A549 (cell line): ENCODE measurements around the gene SPCS3. TPM values are rescaled to one million over a fixed set of nuclear protein-coding genes. Genes with fewer than 3 reads are reported as not detected.
A peak's percentile ranks its signal among the peaks of the same experiment; 100 is the strongest.

Experiments used
- ATAC-seq, 2 experiments: fragments of 200-7000 bp in 1 of 2; fragments of >200 bp in 1 of 2; cut with Nextera tagmentation in 1 of 2; cut with Tn5 transposase in 1 of 2; 3 replicates each; pipeline versions ENCODE4 v1.8.0 to v1.9.1; 2018 to 2020; ENCODE audit warnings: mild to moderate bottlenecking in 1 of 2, moderate library complexity in 1 of 2
- CTCF ChIA-PET: fragments of 300-600 bp; sonication (Branson Sonifier 250); formaldehyde crosslinking; extraction: SDS; loops from one replicate; lab custom pipeline; 2021; ENCODE audit warnings: antibody characterized with exemption, inconsistent platforms; lab: Yijun Ruan, JAX
- POLR2A ChIA-PET: fragments of 350-600 bp; formaldehyde crosslinking; extraction: SDS; loops from one replicate; lab custom pipeline; 2021; ENCODE audit warnings: antibody characterized with exemption, inconsistent platforms; lab: Yijun Ruan, JAX
- DNase-seq, 2 experiments: peaks; one replicate each; pipeline versions ENCODE4 v3.0.0 to v3.0.0-alpha.2; 2011 to 2016; ENCODE audit warnings: low read depth in 1 of 2, low spot score in 1 of 2
- FAIRE-seq: peaks from 2 replicates; lab custom pipeline; 2011; peaks lifted over from hg19 to GRCh38; lab: Jason Lieb, UNC
- H3K27ac ChIP-seq, 2 experiments: fragments of >200 bp; sonication (Bioruptor Twin); formaldehyde crosslinking; 3 replicates each; pipeline ENCODE4 v1.5.1; 2016 to 2017
- H3K4me1 ChIP-seq: fragments of >200 bp; sonication (Bioruptor Twin); formaldehyde crosslinking; 3 replicates; pipeline ENCODE4 v1.6.1; 2016
- H3K4me2 ChIP-seq: fragments of >200 bp; sonication (Bioruptor Twin); formaldehyde crosslinking; 3 replicates; pipeline ENCODE4 v1.6.1; 2016
- H3K4me3 ChIP-seq: fragments of >200 bp; sonication (Bioruptor Twin); formaldehyde crosslinking; 3 replicates; pipeline ENCODE4 v1.5.1; 2016
- H3K9me3 ChIP-seq: fragments of >200 bp; sonication (Bioruptor Twin); formaldehyde crosslinking; 3 replicates; pipeline ENCODE4 v1.6.1; 2016
- BCL3 ChIP-seq: fragments of >200 bp; sonication (Bioruptor Twin); formaldehyde crosslinking; IDR thresholded peaks from 3 replicates; pipeline ENCODE4 v1.6.1; 2016
- BHLHE40 ChIP-seq: IDR thresholded peaks from 2 replicates; pipeline ENCODE4 v1.6.1; 2012; ENCODE audit warnings: low read depth, low read length, inconsistent platforms
- CBX2 ChIP-seq: fragments of 200-600 bp; sonication (generic); IDR thresholded peaks from 2 replicates; pipeline ENCODE4 v1.6.1; 2016; ENCODE audit warnings: low read depth, mild to moderate bottlenecking, borderline replicate concordance
- CBX8 ChIP-seq: fragments of 200-600 bp; sonication (generic); IDR thresholded peaks from 2 replicates; pipeline ENCODE4 v1.6.1; 2016
- CEBPB ChIP-seq, 2 experiments: fragments of >200 bp in 1 of 2; sonication (Bioruptor Twin) in 1 of 2; formaldehyde crosslinking in 1 of 2; IDR thresholded peaks; 2 replicates each; pipeline ENCODE4 v1.6.1; 2012 to 2016
- CHD2 ChIP-seq: fragments of 150-350 bp; IDR thresholded peaks from 2 replicates; pipeline ENCODE4 v1.6.1; 2014; ENCODE audit warnings: low read length; ENCODE audit not compliant: partially characterized antibody
- E2F6 ChIP-seq: IDR thresholded peaks from 2 replicates; pipeline ENCODE4 v1.6.1; 2012; ENCODE audit warnings: low read depth, borderline replicate concordance
- EP300 ChIP-seq, 2 experiments: fragments of >200 bp; sonication (Bioruptor Twin); formaldehyde crosslinking; IDR thresholded peaks; 2 replicates in 1 of 2; 3 replicates in 1 of 2; pipeline ENCODE4 v1.6.1; 2016 to 2017
- FOSL2 ChIP-seq, 2 experiments: fragments of 450-650 bp in 1 of 2; fragments of >200 bp in 1 of 2; sonication (Bioruptor Twin) in 1 of 2; formaldehyde crosslinking; IDR thresholded peaks; 2 replicates each; pipeline versions ENCODE4 v1.5.0 to v1.6.1; 2016 to 2020; ENCODE audit warnings: mild to moderate bottlenecking in 1 of 2, moderate library complexity in 1 of 2
- GATA3 ChIP-seq: IDR thresholded peaks from 2 replicates; pipeline ENCODE4 v1.6.1; 2012; ENCODE audit warnings: borderline replicate concordance
- HDAC2 ChIP-seq: fragments of 200-600 bp; sonication (generic); IDR thresholded peaks from 2 replicates; pipeline ENCODE4 v1.6.1; 2016
- HOXB5 ChIP-seq: fragments of 250-450 bp; sonication (Bioruptor Pico); IDR thresholded peaks from 2 replicates; pipeline ENCODE4 v1.5.0; 2020; ENCODE audit warnings: mild to moderate bottlenecking, moderate library complexity
- JUN ChIP-seq, 2 experiments: fragments of >200 bp; sonication (Bioruptor Twin); formaldehyde crosslinking; IDR thresholded peaks; 2 replicates in 1 of 2; 3 replicates in 1 of 2; pipeline ENCODE4 v1.6.1; 2016 to 2017
- JUNB ChIP-seq: fragments of >200 bp; sonication (Bioruptor Twin); formaldehyde crosslinking; IDR thresholded peaks from 2 replicates; pipeline ENCODE4 v1.6.1; 2016
- KDM5A ChIP-seq: fragments of 200-600 bp; sonication (generic); IDR thresholded peaks from 2 replicates; pipeline ENCODE4 v1.6.1; 2016; ENCODE audit warnings: antibody characterized with exemption, mild to moderate bottlenecking
- MAFK ChIP-seq: fragments of 450-650 bp; IDR thresholded peaks from 2 replicates; pipeline ENCODE4 v1.6.1; 2014; ENCODE audit not compliant: partially characterized antibody
- PHF8 ChIP-seq: fragments of 200-600 bp; sonication (generic); IDR thresholded peaks from 2 replicates; pipeline ENCODE4 v1.6.1; 2016; ENCODE audit warnings: low read depth, mild to moderate bottlenecking, antibody characterized with exemption, moderate library complexity, borderline replicate concordance
- RAD21 ChIP-seq, 2 experiments: fragments of >200 bp in 1 of 2; sonication (Bioruptor Twin) in 1 of 2; formaldehyde crosslinking in 1 of 2; IDR thresholded peaks in 1 of 2; conservative IDR thresholded peaks in 1 of 2; 2 replicates in 1 of 2; 3 replicates in 1 of 2; pipeline ENCODE4 v1.6.1; 2012 to 2018; ENCODE audit warnings: inconsistent platforms in 1 of 2
- RARB ChIP-seq: fragments of 250-450 bp; sonication (Bioruptor Pico); IDR thresholded peaks from 2 replicates; pipeline ENCODE4 v1.8.0; 2021; ENCODE audit warnings: mild to moderate bottlenecking, moderate library complexity
- RCOR1 ChIP-seq: fragments of 150-350 bp; IDR thresholded peaks from 2 replicates; pipeline ENCODE4 v1.6.1; 2014; ENCODE audit warnings: antibody characterized with exemption, low read length, low read depth
- REST ChIP-seq: fragments of 200-600 bp; sonication (generic); IDR thresholded peaks from 2 replicates; pipeline ENCODE4 v1.6.1; 2016; ENCODE audit warnings: antibody characterized with exemption, mild to moderate bottlenecking, moderate library complexity
- RNF2 ChIP-seq: fragments of 200-600 bp; sonication (generic); IDR thresholded peaks from 2 replicates; pipeline ENCODE4 v1.6.1; 2016; ENCODE audit warnings: low read depth, mild to moderate bottlenecking, antibody characterized with exemption, moderate library complexity, borderline replicate concordance
- SMC3 ChIP-seq: fragments of >200 bp; sonication (Bioruptor Twin); formaldehyde crosslinking; IDR thresholded peaks from 3 replicates; pipeline ENCODE4 v1.6.1; 2018; ENCODE audit warnings: inconsistent platforms
- TP53 ChIP-seq: fragments of 250-450 bp; sonication (Bioruptor Pico); IDR thresholded peaks from 2 replicates; pipeline ENCODE4 v1.5.0; 2021; ENCODE audit warnings: mild to moderate bottlenecking, moderate library complexity
- ZSCAN20 ChIP-seq: fragments of 250-450 bp; sonication (Bioruptor Pico); IDR thresholded peaks from 2 replicates; pipeline ENCODE4 v1.8.0; 2022; ENCODE audit warnings: mild to moderate bottlenecking, moderate library complexity
- WGBS: methylation state at CpG from one replicate; pipeline ENCODE4 v1.1.6; 2017; ENCODE audit errors: missing lambda C conversion rate; 5-methylcytosine and 5-hydroxymethylcytosine counted together
- polyA plus RNA-seq, 4 experiments: library from polyadenylated mRNA; depleted of rRNA in 3 of 4; stranded (reverse); fragments of >200 nt; fragmentation: RNase III in 1 of 4; extraction: RNeasy Plus Mini Kit Qiagen cat#74134 plus additional on column Dnase treatment in 1 of 4; gene quantifications; 2 replicates in 3 of 4; 3 replicates in 1 of 4; pipeline ENCODE4 v1.2.3, GENCODE V29; 2011 to 2017
- TF ChIP-seq, protein P1 (sequence below): IDR thresholded peaks from 2 replicates; pipeline ENCODE4 v1.6.1; 2012
- TF ChIP-seq, protein P2 (sequence below): fragments of >200 bp; sonication (Bioruptor Twin); formaldehyde crosslinking; IDR thresholded peaks from 2 replicates; pipeline ENCODE4 v1.6.1; 2016

Gene SPCS3
- polyA plus RNA-seq, 2 of the 4 experiments (the other 2 are of a cell fraction): 33.2 to 44.5 TPM

DNA sequence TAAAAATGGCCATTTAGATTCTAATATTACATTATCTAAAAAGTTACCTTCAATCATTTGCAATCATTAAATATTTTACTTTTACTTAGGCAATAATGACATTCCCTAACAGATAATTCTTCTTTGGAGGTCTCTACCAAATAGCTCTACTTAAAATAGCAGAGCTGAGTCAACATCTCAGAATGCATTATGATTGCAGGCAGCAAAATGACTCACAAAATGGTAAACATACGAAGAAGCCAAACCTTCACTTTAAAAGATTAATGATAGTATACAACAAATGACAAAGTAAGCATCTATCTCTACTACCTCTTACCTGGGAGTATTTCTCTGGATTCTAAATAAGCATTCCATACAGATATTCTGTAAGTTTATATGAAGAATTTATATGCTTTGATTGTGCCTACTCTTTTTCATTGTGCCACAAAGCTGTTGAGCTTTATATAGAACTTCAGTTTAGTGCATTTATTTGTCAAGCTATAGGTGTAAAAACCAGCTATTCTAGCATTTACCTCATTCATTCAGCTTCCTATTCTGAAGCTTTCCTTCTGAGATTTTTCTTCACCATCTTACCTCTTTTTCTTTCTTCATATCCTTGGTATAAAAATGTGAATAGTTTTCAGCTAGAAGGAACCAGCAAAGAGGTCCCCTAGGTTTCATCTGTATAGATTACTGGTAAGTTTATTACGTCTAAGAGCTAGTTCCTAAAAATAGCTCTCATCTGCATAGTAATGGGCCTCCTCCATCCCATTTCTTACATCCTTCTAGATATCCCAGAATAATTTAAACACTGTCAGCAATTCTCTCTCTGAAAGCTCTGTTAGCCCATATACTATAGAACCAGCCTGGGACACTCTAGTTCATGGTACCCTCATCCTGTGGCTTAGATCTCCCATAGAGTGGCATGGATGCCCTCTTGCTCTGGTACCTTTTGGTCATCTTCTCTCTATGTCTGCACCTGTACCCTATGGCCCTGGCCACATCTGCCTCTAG is 17.2 kb upstream of the SPCS3 start:
- DNase-seq: peak; percentile 34 to 76
- Histone ChIP-seq H3K4me2 (peak overlapping the region; percentile 62), H3K27ac (peak overlapping the region in 1 of 2 experiments; percentile 43; a peak in 2 of 6 replicates), H3K4me1 (peaks cover 15% of the 10 kb centered on the region)
- 37% methylated on average over 2 of the region's 2 CpGs for WGBS
- TF ChIP-seq, protein P1, sequence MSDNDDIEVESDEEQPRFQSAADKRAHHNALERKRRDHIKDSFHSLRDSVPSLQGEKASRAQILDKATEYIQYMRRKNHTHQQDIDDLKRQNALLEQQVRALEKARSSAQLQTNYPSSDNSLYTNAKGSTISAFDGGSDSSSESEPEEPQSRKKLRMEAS: peak; percentile 34
- TF ChIP-seq CEBPB (IDR thresholded peaks at IDR 0.05) (peak; percentile 53 to 84; a peak in 3 of 4 replicates), FOSL2 (IDR thresholded peaks at IDR 0.05) (peak; percentile 93), FOSL2 (CRISPR knock-in tag; IDR thresholded peaks at IDR 0.05) (peak; percentile 96), BCL3 (0 out of 3 replicates have a peak, but pooled peaks have one; percentile 57), CBX8 (no peak), TP53 (CRISPR knock-in tag) (no peak), EP300 (IDR thresholded peaks at IDR 0.05) (peak; percentile 50 to 51; a peak in 3 of 5 replicates), JUNB (peak; percentile 98), MAFK (peak; percentile 67), CHD2 (no peak), RARB (no peak), JUN (IDR thresholded peaks at IDR 0.05) (peak in 1 of 2 experiments; percentile 55; a peak in 1 of 5 replicates), ZSCAN20 (CRISPR knock-in tag) (no peak), PHF8 (no peak), HOXB5 (peak; percentile 91), RCOR1 (no peak), KDM5A (no peak), BHLHE40 (no peak), GATA3 (peak; percentile 89), RNF2 (no peak), HDAC2 (no peak), SMC3 (no peak)
- TF ChIP-seq, protein P2, sequence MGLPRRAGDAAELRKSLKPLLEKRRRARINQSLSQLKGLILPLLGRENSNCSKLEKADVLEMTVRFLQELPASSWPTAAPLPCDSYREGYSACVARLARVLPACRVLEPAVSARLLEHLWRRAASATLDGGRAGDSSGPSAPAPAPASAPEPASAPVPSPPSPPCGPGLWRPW: no peak
- TF ChIP-seq, all 56 proteins: peak for 10
- no peak for FAIRE-seq
- peak; percentile 89 to 96 for ATAC-seq
- H3K9me3 ChIP-seq: no peaks in the 10 kb centered on the region
- ChIA-PET POLR2A (interaction anchor here (1.1 kb wide), 1 partner anchor 17 kb away, joined by 3 read pairs; the partner anchor contains the start of gene SPCS3), CTCF (interaction anchor here (1.1 to 1.2 kb wide), 2 partner anchors 25 to 38 kb away, joined by 3 to 4 read pairs; no protein-coding TSS in a partner anchor)
- no peak overlapping the region for H3K4me3 ChIP-seq

GRCh38 chr4:176303938-176304337 is 15.8 kb upstream of the SPCS3 start:
- Histone ChIP-seq H3K4me2 (no peak overlapping the region), H3K4me1 (peaks cover 15% of the 10 kb centered on the region), H3K4me3 (no peak overlapping the region), H3K27ac (peak overlapping the region in 1 of 2 experiments; percentile 39; a peak in 1 of 6 replicates), H3K9me3 (no peaks in the 10 kb centered on the region)
- POLR2A ChIA-PET: no interaction called here
- DNase-seq (no peak), ATAC-seq (no peak), FAIRE-seq (no peak)
- TF ChIP-seq REST (no peak), ZSCAN20 (CRISPR knock-in tag) (no peak), BHLHE40 (no peak), CBX2 (no peak), PHF8 (no peak), RCOR1 (no peak), RAD21 (conservative IDR thresholded peaks at IDR 0.05 in 1 of 2, IDR thresholded peaks at IDR 0.05 in 1 of 2) (no peak), MAFK (no peak), CBX8 (no peak), SMC3 (no peak), E2F6 (no peak)
- CTCF ChIA-PET: no interaction called here
- WGBS: 39% methylated on average over 1 of the region's 1 CpG
